Omental fat pad (tissue), 4 donors: ENCODE data around the gene NDUFB11. TPM values are rescaled to one million over a fixed set of nuclear protein-coding genes. Genes with fewer than 3 reads are reported as not detected.
"Not testable (repeated sequence)": the region's sequence is repeated elsewhere in the genome, so short reads cannot be mapped to it uniquely, and the experiment has no call there.

ENCODE experiments used
- ATAC-seq: fragments of 150-250 bp; one replicate; pipeline ENCODE4 v1.9.1; 2016; ENCODE audit warnings: mild to moderate bottlenecking, moderate library complexity; ENCODE audit not compliant: low FRiP score
- DNase-seq: peaks from one replicate; pipeline ENCODE4 v3.0.0-alpha.2; 2019; ENCODE audit warnings: low spot score
- CTCF ChIP-seq, 3 donors: fragments of 450-650 bp; IDR thresholded peaks; one replicate each; pipeline ENCODE4 v1.5.1; 2016 to 2017; ENCODE audit warnings: antibody characterized with exemption in 3 of 3, mild to moderate bottlenecking in 3 of 3, moderate library complexity in 2 of 3
- total RNA-seq, 4 donors: library from RNA; depleted of rRNA; stranded (reverse); fragments of >200 nt; gene quantifications; one replicate each; pipeline ENCODE4 v1.1.0, GENCODE V29; 2016

The NDUFB11 gene
- total RNA-seq, 4 donors from 2014 or later, result 37.7 to 63.2 (median 41.6) TPM

GRCh38 chrX:47146936-47147859 lies 2.7 kb upstream of the NDUFB11 start:
- no peak for DNase-seq
- TF ChIP-seq CTCF (IDR thresholded peaks at IDR 0.05), result no peak
- no peak for ATAC-seq

DNA sequence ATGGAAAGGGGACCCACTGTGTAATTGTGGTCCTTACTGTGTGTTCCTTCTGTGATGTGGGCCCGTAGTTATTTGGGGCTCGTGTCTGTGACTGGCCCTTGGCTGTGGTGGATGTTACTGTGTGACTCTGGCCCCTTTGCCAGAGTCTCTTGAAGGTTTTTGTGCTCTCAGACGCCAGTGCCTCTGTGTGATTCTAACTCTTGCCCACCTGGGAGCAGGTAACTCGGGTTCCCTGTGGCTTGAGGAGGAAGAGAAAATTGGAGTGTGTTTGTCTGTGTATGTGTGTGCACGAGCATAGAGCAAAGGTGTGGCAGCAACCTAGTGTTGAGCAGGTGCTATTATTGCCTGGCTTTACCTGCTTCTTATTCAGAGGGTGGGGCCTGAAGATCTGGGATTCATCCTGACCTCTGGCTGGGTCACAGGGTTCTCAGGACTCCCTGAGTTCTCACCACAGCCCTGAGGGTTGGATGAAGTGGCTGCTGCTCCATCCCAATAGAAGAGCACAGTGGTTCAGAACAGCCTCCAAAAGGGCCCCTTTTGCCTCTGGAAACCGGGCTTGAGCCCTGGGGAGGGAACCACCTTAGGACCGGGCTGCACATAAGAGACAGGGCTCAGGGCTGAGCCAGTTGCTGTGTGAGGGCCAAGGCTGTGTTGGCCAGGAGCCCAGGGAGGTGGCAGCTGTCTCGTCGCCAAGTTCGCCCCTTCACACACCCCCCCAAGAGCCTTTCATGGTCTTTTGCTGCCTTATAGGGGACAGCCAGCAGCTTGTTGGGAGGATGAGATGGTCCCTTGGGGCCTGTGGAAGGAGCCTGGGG lies 1.8 kb upstream of the NDUFB11 start:
- no peak for TF ChIP-seq CTCF (IDR thresholded peaks at IDR 0.05)
- ATAC-seq (no peak), DNase-seq (no peak)

DNA sequence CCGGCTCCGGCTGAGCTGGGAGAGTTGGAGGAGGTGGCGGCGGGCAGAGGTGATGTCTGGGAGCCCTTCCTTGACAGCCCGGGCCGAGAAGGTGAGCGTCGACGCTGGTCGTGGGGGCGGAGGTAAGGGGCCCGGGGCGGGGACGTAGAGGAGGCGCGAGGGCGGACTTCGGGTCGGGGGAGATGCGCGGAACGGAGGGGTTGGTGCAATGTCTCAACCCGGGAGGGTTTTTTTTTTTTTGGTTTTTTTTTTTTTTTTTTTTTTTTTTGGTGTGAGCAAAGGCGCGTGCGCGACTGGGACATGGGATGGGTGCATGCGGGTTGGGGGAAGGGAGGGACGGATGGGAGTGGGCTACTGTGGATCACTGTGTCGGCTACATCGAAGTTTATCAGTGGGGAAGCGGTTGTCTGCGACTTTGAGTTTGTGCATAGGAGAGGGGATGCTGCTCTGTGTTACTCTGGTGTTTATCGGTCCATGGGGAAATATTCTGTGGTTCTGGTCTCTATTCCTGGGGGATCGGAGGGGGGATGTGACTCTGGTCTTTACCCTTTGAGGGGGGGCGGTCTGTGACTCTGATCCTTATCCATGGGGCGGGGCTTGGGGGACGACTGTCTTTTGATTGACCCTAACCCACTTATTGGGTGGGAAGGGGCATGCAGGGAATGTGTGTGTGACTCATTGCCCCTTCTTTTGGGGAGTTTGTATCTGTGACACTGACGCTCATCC lies 1.1 kb upstream of the NDUFB11 start:
- TF ChIP-seq CTCF (IDR thresholded peaks at IDR 0.05), result no peak
- DNase-seq (no peak), ATAC-seq (no peak)

DNA sequence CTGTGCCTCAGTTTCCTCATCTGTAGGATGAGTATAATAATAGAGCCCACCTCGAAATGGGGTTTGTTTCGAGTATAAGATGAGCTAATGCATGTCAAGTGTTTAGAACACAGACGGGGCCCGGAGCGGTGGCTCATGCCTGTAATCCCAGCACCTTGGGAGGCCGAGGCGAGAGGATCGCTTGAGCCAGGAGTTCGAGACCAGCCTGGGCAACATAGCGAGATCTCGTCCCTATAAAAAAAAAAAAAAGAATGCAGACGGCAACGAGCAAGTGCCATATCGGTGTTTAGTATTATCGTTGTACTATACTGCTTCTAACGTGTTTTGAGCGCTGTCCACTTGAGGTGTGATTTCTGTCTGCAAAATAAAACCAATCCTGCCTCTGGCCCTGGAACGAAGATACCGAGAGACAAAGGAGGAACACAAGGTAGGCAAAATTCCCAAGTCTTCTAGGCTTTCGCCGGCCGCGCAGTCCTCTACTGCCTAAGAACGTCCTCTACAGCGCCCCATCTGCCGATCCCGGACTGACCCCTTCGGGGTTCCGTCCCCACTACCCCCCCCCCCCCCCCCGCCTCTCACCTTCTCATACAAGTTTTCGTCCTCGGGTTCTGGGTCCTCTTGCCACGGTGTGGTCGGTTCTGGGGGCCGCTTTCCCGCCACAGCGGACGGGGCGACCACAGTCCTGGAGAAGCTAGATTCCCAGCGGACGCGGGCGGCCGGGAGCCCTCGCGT lies 442 bp downstream of the NDUFB11 start:
- DNase-seq (no peak), ATAC-seq (peak; percentile 10)
- no peak for TF ChIP-seq CTCF (IDR thresholded peaks at IDR 0.05)

DNA sequence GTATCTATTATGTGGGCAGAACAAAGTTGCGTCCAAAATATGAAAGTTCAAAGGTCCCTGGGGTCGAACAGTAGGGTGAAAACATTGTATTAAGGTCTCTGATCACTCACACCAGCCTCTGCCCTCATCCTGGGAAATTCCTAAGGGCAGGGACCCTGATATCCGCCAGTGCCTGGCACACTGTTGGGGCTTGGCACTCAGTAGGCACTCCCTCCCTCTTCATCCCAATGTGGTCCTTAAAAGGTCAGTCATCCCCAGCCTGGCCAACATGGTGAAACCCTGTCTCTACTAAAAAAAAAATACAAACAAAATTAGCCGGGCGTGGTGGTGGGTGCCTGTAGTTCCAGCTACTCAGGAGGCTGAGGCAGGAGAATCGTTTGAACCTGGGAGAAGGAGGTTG lies 6.3 kb downstream of the NDUFB11 start:
- ATAC-seq, result no peak
- DNase-seq, result no peak
- no peak for TF ChIP-seq CTCF (IDR thresholded peaks at IDR 0.05)

DNA sequence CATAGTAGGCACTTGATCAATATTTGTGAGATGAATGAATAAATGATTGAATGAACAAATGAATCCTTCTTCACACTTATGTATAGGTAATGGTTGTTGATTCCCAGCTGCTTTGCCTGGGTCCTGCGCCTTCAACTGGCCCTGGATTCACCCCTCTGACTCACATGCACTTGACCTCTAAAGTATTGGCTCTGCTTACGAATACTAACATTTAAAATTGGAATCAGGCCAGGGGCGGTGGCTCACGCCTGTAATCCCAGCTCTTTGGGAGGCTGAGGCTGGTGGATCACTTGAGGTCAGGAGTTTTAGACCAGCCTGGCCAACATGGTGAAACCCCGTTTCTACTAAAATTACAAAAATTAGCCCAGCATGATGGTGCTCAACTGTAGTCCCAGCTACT lies 8.9 kb downstream of the NDUFB11 start:
- ATAC-seq, result peak; percentile 71

More for the DNA sequence above, 8.9 kb downstream of the NDUFB11 start:
- DNase-seq, result not testable (repeated sequence)
